HG03460 (cell line): ENCODE results near the gene AXIN1.
"Not testable (repeated sequence)": the region's sequence is repeated elsewhere in the genome, so short reads cannot be mapped to it uniquely, and the experiment has no call there.

ENCODE experiments used
- ATAC-seq: cut with Tn5 transposase; IDR thresholded peaks from one replicate; pipeline ENCODE4 v1.9.1; 2021; ENCODE audit not compliant: unreplicated experiment

The AXIN1 gene

DNA sequence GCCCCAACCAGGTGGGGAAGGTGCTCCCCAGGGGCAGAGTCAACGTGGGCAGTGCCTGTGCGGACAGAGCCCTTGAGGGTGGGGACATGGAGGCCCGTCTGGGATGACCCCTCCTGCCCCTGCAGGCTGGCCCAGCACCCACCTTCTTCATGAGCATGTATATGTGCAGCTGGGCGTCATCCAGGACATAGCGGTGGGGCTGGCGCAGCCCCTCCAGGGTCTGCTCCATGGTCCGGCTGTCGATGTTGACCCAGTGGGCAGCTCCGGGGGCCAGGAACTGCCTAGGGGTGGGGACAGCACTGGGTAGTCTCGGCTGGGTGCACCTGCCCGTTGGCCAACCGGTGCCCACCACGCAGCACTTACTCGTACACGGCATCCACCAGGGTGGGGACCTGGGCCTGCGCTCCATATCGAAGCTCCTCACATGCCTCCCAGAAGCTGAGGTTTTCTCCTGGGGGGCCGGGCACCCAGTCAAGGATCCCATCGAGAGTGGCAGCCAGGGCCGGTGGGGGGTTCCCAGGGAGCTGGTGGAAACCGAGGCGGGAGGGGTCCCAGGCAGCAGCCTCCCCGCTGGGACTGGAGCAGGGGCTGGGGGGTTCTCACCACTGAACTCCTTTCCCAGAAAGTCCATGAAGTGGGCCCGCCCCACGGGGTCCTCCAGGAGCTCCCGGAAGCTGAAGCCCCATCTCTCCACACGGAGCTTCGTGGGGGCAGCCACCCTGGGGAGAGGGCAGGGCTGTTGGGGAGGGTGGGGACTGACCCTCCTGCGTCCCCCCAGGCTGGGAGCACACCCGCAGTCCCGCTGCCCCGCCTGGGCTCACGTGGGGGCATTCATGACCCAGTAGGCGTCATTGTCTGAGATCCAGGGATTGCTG lies 81.9 kb downstream of the AXIN1 start:
- no peak for ATAC-seq

DNA sequence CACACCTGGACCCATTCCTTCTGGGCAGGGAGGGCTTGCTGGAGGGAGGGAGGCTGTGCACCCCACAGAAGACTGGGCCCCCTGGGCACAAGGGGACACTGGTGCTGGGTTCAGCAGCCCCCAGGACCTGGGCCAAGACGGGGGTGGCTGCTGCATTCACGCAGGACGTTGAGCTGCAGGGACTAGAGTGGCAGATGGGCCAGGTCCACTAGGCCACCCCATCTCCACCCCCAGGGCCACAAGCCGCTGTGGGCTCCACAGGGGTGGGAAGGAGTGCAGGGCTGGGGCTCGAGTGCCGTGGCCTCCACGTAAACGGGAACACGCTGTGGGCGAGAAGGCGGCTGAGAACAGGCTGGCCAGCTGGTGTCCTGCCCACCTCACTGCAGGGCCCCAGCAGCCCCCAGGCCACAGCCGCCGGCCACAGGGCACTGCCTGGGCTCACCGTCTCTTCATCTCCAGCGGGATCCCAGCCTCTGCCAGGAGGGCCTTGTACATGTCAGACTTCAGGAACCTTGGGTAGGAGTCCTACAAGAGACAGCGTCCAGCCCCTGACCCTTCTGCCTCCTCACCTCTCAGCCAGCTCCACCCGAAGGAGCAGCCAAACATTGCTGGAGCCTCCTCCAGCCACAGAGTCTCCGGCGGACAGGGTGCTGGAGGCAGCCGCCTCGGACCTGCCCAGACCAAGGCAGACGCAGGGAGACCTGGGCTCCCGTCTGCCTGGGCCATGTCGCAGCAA lies 83.3 kb downstream of the AXIN1 start:
- no peak for ATAC-seq

DNA sequence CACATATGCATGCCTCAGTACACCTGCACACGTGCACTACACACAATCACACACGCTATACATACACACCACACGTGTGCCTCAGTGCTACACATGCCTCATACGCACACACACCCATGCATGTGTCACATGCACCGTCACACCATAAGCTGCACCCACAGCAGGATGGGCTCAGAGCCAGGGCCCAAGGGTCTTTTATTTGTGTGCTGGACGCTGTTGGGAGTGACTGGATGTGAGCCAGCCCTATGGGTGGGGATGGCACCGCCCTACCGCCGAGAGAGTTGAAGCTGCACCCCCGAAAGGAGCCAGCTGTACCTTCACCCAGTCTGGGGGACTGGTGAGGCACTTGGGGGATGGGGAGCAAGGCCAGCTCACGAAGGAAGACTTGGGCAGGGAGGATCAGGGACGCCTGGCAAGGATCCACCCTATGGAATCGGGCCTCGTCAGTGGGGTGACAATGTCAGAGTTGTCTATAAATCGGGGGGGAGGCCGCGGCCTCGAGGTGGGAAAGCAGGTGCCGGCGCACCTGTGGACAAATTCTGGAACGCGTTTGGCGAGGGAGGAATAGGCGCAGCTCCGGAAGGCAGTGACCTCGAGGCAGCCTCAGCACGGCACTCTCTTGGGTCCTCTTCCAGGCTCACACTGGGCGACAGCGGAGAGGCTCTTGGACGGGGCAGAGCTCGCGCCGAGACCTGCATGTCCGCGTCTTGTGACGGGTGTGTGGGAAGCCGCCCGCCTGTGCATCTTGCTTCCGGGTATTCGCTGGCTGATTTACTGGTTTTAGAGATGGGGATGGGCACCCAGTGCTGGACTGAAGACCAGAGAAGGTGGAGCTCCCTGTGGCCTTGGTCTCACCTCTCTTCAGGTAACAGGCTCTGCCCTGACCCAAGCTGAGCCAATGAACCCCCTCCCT lies 84.1 kb downstream of the AXIN1 start:
- ATAC-seq = no peak

- not testable (repeated sequence) for ATAC-seq
Measured at GRCh38 chr16:267562-267961, 85.0 kb downstream of the AXIN1 start.

- ATAC-seq = no peak
Measured at GRCh38 chr16:266258-267164, 86.0 kb downstream of the AXIN1 start.

DNA sequence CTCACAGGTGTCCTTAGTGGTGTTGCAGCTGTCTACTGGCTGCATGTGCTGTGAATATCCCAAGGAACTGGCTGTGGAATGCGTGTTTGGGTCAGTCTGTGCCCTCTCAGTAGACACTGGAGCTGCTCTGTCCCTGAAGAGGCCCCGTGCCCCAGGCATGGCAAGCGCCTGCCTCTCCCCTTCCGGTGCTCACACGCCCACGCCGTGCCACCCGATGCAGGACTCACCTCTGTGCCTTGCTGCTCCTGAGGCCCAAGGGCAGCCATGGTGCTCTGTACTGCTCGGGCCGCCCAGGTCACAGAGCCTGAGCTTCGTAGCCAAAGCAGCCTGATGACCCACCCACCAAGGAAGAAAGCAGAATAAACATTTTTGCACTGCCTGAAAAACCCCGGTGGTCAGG lies 86.8 kb downstream of the AXIN1 start:
- no peak for ATAC-seq

DNA sequence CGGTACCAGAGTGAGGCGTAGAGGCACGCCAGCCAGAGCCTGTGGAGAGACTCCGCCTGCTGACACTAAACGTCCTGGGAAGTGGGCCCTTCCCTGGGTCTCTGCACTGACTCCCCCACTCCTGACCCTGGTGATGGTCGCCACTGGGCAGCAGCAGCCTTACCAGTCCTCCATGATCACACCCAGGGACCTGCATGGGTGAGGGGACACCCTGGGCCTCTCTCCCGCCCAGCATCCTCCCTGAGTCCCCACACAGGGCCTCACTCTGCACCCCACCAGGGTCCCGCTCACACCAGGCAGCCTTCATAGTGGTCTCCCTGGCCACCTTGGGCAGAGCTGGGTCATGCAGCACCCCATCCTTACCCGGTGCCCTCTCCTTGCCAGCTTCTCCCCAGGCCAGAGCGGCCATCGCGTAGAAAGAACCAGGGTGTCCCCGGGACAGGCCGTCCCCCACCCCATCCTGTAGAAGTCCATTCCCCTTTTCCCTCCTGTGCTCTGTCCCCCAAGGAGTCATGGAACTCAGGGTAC lies 87.5 kb downstream of the AXIN1 start:
- no peak for ATAC-seq

DNA sequence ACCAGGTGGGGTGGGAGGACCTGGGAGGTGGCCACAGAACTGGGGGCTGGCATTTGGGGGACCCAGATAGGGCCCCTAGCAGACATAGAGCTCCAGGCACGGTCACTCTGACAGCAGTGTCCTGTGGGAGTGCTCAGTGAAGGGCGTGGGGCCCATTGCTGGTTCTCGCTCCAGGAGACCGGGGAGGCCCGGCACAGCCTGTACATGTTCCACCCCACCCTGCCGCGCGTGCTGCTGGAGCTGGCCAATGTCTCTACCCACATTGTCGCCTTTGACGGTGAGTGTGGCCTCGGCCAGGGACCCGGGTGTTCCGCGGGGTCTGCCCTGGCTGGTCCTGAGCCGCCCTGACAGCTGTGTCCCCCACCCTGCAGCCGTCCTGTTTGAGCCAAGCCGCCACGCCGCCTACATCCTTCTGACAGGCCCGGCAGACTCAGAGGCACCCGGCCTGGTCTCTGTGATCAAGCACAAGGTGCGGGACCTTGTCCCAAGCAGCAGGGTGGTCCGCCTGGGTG lies 88.0 kb downstream of the AXIN1 start:
- ATAC-seq = no peak

GRCh38 chr16:263944-264343 lies 88.6 kb downstream of the AXIN1 start:
- ATAC-seq = no peak

DNA sequence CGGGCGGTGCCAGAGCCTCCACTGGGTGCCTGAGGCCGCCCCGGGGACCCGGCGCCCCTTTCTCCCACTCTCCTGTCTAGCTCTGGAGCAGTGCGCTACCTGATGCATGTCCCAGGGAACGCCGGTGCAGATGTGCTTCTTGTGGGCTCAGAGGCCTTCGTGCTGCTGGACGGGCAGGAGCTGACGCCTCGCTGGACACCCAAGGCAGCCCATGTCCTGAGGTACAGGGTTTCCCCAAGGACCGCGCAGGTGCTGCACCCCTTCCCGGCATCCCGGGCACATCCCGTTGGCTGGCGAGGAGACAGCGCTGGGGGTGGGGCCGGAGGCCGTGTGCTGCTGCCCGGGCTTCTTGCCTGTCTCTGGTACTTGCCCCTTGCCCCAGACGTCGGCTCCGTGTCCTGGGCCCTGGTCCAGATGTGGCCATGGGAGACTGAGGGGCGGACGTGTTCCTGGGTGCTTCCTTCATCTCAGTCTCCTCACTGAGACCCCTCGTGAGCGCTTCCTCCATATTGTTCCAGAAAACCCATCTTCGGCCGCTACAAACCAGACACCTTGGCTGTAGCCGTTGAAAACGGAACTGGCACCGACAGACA lies 89.2 kb downstream of the AXIN1 start:
- no peak for ATAC-seq

GRCh38 chr16:262121-262745 lies 90.3 kb downstream of the AXIN1 start:
- ATAC-seq = no peak

DNA sequence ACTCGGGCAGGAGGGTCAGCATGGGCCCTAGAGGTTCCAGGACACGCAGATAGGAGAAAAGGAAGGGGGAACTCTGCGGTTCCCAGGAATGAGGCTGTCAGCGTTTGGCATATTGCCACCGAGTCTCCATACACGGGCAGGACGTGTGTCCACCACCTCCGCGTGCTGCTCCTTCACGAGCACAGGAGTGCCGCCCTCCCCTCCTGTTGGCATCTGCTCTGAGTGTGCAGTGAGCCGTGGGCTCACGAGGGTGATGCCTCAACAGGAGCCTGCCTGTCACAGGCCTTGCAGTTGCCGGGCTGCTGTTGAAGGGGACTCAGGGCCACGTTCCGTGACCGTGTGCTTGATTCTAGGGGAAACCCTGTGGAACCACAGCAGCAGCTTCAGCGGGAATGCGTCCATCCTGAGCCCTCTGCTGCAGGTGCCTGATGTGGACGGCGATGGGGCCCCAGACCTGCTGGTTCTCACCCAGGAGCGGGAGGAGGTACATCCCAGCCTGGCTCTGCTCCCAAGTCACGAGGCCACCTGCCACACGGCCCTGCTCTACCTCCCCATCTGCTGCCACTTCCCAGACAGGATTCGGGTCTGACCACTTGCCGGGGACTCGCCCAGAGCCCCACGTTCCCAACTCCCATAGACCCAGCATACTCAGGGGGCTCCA lies 91.4 kb downstream of the AXIN1 start:
- no peak for ATAC-seq

- ATAC-seq = no peak
Measured at GRCh38 chr16:260326-260725, 92.2 kb downstream of the AXIN1 start.

GRCh38 chr16:259814-260253 lies 92.7 kb downstream of the AXIN1 start:
- no peak for ATAC-seq

DNA sequence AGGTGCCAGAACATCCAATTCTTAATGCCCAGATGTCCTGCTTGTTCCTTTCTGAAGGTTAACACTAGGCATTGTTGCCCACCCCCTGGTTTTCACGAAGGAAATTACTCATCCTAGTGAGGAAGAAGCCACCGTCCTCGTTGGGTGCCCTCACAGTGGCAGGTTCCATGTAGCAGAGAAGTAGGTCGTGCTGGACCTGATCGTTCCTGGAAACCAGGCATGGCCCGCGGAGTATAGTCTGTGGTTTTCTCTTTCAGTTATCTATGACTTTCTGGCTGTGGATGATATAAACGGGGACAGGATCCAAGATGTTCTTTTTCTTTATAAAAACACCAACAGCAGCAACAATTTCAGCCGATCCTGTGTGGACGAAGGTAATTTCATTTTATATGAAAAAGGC lies 93.3 kb downstream of the AXIN1 start:
- no peak for ATAC-seq

DNA sequence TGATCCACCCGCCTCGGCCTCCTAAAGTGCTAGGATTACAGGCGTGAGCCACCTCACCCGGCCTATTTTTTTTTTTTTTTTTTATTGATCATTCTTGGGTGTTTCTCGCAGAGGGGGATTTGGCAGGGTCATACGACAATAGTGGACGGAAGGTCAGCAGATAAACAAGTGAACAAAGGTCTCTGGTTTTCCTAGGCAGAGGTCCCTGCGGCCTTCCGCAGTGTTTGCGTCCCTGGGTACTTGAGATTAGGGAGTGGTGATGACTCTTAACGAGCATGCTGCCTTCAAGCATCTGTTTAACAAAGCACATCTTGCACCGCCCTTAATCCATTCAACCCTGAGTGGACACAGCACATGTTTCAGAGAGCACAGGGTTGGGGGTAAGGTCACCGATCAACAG lies 94.4 kb downstream of the AXIN1 start:
- ATAC-seq = not testable (repeated sequence)

- no peak for ATAC-seq
Measured at GRCh38 chr16:255183-255582, 97.3 kb downstream of the AXIN1 start.

GRCh38 chr16:254461-254860 lies 98.1 kb downstream of the AXIN1 start:
- no peak for ATAC-seq
